Activated CD4-positive, alpha-beta T cell treated with anti-CD3 and anti-CD28 coated beads, Interleukin-10, Interleukin-2, amounts not matched to agents 100 ng/mL and 50 ng/mL, durations not matched to agents 16 hours and 8 hours (primary cell): ENCODE measurements around the gene COX8A.

ENCODE experiments used
- DNase-seq: peaks from one replicate; pipeline ENCODE4 v3.0.0-alpha.2; 2020

The COX8A gene

DNA sequence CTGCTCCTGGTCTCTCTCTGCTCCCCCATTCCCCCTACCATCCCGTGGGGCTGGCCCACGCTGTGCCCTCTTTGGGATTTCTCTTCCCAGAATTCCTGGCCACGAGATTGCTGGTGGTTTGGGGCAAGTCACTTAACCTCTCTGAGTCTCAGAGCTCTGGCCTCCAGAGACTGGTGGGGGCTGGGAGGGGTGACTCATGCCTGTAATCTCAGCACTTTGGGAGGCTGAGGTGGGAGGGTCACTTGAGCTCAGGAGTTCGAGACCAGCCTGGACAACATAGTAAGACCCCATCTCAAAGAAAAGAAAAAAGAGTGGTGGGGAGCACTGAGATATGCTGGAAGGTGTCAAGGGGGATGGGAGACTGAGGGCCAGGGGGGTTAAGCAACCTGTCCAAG lies 30.2 kb downstream of the COX8A start:
- DNase-seq: no peak

DNA sequence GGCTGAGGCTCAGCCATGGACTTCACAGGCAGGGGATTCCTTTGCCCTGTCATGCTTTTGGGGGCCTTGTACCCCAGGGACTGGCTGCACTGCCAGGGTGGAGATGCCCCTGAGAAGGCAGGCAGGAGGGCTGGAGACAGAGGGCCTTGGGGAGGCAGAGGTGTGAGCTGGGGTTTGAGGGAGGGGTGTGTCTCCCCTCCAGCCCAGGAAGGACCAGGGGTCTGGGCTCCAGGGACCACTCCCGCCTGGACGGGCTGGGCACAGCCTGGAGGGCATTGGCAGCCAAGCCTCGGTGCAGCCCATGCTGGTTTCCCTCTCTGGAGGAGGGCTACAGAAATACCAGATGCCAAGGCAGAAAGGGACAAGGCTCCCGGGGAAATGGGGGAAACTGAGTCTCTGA lies 31.3 kb downstream of the COX8A start:
- no peak for DNase-seq

- no peak for DNase-seq
Measured at GRCh38 chr11:64006398-64006797, 32.0 kb downstream of the COX8A start.

GRCh38 chr11:64007160-64007628 lies 32.8 kb downstream of the COX8A start:
- no peak for DNase-seq

- no peak for DNase-seq
Measured at GRCh38 chr11:64007629-64008282, 33.3 kb downstream of the COX8A start.

DNA sequence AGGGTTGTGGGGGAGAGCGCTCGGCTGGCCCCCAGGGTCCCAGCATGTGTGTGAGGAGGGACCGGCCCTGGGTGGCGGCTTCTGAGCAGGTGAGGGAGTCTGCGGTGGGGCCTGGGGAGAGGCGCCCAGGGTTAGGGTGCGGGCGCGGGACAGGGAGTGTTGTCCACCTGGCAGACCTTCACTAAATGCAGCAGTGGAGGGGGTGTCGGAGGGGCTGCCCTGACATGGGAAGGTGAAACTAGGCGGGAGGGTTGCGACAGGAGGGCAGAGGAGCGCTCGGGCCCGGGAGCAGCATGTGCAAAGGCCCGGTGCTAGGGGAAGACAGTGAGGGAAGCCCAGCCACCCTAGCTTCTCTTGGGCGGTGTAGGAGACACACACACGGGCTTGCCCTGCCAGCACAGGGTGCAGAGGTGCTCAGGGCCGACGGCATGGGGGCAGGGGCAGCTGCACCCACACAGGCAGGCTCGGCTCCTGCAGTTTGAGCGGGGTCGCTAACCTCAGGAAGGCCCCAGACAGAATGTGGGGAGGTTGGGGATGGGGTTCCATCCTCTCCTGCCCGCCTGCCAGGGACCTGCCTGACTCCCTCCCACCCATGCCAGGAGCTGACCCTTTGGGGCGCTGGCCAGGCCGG lies 34.0 kb downstream of the COX8A start:
- no peak for DNase-seq

- DNase-seq: no peak
Measured at GRCh38 chr11:64008914-64009633, 34.7 kb downstream of the COX8A start.

DNA sequence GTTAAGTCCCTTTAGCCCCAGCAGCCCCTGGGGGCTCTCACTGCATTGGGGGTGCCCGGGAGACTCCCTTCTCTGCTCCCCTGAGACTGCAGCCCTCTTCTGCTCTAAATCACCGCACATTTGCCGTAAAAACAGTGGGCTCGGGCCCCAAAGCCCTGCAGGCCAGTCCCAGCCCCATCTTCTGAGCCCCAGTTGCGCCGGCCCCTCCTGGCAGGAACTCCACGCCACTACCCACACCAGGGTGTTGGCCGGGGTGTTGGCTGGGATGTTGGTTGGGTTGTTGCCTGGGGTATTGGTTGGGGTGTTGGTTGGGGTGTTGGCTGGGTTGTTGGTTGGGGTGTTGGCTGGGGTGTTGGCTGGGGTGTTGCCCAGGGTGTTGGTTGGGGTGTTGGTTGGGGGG lies 35.3 kb downstream of the COX8A start:
- DNase-seq: no peak

DNA sequence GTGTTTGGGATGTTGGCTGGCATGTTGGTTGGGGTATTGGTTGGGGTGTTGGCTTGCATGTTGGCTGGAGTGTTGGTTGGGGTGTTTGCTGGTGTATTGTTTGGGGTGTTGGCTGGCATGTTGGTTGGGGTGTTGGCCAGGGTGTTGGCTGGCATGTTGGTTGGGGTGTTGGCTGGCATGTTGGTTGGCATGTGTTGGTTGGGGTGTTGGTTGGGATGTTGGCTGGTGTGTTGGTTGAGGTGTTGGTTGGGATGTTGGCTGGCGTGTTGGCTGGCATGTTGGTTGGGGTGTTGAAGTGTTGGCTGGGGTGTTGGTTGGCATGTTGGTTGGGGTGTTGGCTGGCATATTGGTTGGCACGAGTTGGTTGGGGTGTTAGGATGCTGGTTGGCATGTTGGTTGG lies 36.4 kb downstream of the COX8A start:
- no peak for DNase-seq

GRCh38 chr11:64011371-64011770 lies 37.0 kb downstream of the COX8A start:
- no peak for DNase-seq

GRCh38 chr11:64013141-64013896 lies 38.9 kb downstream of the COX8A start:
- no peak for DNase-seq

DNA sequence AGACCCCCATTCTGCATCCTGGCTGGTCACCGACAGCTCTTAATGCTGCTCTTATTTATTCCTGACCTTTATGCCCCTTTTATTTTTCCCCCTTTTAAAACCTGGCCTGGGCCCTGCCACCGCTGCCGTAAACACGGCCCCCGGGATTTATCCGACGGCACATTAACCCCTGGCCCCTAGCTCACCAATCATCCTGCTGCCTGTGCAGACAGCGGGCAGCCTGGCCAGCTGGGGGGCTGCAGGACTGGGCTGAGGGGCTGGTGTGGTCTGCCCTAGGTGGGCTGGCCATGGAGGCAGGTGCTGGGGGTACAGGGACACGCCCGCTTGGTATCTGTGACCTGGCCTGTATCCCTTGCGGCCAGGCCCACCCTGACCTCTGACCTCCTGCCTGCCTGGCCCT lies 39.9 kb downstream of the COX8A start:
- no peak for DNase-seq

GRCh38 chr11:64015510-64015909 lies 41.1 kb downstream of the COX8A start:
- DNase-seq: no peak

GRCh38 chr11:64015935-64016845 lies 41.8 kb downstream of the COX8A start:
- DNase-seq: no peak

DNA sequence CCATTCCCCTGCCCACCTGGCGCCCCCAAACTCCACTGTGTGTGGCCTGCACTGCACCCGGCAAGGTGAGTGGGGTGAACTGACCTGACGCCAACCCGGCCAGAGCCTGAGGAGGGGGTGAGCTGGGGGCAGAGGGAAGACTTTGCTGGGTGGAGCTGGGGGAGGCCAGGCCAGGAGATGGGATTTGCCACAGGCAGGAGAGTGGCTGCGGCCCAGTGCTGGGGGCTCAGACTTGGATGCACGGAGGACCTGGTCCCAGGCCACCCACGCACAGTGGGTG lies 43.5 kb downstream of the COX8A start:
- DNase-seq: no peak

DNA sequence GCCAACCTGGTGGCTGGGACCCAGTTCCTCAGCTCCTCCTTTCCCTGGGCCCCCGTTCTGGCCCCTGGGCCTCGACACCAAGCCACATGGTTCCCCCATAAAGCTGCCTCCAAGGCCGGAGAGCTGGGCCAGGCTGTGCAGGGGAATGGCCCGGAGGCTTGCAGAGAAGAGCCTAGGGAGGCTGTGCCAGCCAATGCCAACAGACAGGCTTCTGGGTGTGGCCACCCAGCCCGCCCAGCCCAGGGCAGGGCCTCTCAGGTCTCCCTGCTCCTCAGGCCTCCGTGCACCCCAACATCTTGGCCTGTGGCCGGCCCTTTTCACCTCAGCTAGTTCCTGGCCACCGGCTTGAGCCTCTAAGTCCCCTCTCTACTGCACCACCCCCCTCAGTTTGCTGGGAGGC lies 43.9 kb downstream of the COX8A start:
- DNase-seq: no peak

GRCh38 chr11:64019106-64020037 lies 45.0 kb downstream of the COX8A start:
- no peak for DNase-seq

DNA sequence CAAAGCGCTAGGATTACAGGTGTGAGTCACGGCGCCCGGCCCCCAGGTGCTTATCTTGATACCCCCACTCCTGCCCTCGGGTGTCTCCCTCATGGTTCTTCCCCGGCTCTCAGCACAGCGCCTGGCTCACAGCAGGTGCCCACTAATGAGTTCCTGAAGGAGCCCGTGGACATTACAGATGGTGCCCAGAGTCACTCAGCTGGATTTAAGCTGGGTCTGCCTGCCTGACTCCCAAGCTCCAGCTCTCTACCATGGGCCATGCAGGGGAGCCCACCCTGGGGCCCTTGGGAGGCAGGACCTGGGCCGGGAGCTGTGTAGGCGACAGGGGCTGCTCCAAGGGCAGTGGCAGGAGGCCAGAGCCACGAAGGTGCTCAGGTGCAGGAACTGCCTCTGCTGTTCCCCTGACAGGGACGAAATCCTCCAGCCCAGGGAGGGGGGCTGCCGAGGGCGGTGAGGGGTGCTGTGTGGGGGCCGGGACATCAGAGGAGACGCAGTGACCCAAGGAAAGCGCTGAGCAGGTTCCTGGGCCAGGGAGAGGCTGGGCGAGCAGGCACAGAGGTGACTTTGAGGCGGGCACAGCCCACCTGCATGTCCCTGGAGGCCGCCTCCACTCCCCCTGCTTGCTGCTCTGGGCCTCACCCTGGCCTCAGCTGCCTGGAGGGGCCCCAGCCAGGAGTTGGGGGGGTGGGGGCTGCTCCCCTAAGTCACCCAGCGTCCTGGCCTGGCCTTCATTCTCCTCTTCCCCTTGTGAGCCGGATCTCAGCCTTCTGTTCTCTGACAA lies 46.7 kb downstream of the COX8A start:
- DNase-seq: no peak

GRCh38 chr11:64021757-64022093 lies 47.3 kb downstream of the COX8A start:
- DNase-seq: no peak

DNA sequence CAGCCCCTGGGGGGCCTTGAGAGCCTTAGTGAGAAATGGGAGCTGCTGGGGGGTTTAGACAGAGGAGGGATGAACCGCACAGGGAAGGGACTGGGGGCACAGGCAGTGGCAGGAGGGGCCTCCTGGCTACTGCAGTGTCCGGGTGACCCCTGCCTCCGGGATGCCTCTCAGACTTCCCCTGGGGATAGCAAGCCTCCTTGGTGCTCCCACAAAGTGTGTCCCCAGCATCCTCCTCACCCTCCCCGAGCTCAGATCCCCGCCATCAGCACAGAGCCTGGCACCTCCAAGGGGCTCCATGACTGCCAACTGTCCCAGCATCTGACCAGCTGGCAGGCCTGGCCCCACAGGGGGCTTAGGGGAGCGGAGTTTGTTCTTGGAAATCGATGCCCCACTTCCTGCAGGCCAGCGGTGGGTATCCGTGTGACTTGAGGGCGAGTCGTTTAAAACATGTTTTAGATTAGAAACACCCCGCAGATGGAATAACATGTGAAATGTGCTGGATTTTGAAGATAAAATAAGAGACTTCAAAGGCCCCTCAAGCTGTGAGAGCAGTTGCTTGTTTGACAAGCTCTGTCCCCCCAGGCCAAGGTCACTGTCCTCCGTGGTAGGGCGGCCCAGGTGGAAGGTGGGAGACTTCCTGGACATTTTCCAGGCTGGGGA lies 47.8 kb downstream of the COX8A start:
- DNase-seq: no peak
